ENCODE data around the gene RPL7A.

GRCh38 chr9:133361507-133362092, 13.6 kb downstream of the RPL7A start:
- no peak for TF ChIP-seq CTCF (IDR thresholded peaks at IDR 0.05)
- TF ChIP-seq POLR2A (IDR thresholded peaks at IDR 0.05): no peak
